ENCODE measurements around the gene ANKRD34B.

ANKRD34B gene

DNA sequence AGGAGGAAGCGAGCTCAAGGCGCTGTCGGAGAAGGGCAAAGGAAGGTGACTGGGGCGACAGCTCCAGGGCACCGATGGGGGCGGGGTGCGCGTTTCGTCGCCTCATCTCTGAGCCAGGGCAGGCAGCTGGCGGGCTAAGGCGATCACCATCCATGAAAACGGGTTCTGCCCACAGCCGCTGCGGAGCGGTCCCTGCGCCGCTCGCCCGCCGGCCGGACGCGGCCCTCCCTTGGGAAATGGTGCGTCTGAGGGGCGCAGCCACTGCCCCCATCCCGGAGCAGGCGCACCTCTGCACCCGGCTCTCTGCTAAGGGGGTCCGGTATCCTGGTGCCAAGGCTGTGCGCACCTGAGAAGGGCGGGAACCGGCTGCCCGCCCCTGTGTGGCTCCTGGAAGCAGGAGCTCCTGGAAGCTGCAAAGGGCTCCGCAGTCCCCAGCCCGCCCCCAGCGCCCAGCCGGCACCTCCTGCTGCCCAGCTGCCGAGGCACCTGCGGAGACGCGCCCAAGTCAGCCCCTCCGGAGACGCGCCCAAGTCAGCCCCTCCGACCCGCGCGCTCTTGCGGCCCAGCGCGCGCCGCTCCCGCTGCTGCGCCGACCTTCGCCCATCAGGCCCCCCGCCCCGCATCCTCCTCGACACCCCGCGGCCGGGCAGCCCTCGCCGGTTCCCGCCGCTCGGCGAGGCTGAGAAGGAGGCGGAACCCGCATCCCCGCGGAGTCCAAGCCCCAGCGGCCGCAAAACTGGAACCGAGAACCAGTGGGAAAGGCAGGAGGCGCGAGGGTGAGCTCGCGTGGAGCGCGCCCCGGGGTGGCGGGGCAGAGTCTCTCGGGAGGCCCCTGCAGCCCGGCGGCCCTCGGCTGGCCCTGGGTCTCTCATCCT, 757 bp downstream of the ANKRD34B start:
- DNase-seq = no peak

DNA sequence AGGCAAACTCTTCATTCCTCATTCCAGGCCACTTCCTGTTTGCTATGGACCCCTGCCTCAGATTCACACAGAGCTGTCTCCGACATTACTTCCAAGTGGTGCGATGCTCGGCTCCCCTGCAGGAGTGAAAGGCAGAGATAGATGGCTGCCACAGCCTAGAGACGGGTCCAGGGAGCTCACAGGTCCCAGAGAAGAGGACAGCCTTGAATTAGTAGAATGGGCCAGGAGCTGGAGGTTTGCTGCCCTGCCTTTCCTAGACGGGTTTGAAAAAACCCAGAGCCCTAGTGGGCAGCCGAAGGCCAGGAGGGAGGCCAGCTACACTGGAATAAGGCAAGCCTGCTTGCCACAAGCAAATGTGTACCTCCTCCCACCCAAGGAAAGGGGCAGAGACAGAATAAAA, 1.8 kb downstream of the ANKRD34B start:
- DNase-seq = no peak

DNA sequence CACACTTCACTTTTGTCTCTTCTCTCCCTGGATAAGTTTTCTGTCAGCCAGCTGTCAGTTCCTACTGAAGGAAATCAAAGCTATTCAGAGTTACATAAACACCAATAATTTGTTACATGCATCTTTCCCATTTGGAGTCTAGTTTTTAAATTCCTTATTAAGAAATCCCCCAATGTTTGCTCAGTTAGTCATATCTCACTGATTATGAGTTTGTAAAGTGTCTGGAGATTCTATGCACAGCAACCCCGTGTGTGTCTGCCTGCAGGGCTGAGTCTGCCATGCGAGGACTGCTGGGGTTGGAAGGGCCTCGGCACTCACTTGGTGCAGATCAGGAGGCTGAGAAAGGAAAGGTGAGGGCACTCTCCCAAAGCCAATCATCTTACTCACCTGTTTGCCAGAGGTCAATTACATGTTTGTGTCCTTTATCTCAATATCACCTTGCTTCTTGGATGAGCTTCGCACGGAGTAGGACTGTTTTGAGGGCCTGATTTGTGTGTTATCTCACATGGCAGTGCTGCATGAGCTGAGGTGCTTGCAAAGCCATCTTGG, 3.3 kb downstream of the ANKRD34B start:
- DNase-seq = no peak

DNA sequence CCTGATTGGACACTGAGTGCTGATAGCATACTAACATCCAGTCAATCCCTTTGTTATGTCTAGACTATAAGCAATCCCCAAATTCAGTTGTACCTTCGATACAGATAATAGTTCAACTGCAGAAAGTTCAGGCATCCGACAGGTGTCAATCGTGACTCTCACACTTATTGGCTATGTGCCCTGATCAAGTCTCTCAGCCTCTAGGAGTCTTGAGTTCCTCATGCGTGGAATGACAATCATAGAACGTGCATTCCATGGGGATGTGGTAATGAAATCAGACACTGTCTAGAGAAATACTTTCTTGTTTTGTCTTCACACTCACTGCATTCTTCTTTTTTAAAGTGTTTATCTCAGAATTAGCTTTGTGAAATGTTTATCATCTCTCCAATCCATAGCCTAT, 4.8 kb downstream of the ANKRD34B start:
- no peak for DNase-seq

DNA sequence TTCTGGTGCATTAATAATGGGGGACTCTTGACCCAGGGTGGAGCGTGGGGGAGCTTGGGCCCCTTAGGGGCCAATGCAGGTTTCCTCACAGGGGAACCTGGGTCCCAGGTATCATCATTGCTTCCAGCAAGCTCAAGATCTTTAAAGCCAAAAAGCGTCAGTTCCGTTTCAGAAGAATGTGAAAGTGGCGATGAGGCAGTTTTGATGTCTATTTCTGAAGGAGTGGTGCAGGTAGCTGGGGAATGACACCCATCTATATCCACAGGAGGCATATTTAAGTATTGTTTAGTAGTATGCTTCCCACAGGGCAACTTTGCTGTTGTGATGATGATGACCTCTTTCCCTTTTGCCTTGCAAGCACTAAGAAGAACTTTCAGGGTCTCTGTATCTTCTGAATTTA, 10.8 kb downstream of the ANKRD34B start:
- no peak for DNase-seq

DNA sequence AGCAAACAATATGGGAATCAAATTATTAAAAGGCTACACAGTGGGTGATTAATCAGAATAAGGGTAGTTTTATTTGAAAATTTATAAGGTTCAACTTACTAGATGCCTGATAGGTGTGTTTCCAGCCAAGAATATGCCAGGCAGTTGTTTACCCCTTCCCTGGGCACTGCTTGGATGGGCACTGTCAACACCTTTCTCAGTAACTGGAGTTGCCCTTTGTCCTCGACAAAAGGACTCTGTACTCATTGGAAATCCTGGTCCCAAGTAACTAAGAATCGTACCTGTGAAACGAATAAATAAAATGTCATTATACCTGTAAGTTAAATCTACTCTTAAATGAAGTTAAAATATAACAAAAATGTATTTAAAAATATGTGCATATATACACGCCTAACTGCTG, 15.0 kb downstream of the ANKRD34B start:
- no peak for DNase-seq

DNA sequence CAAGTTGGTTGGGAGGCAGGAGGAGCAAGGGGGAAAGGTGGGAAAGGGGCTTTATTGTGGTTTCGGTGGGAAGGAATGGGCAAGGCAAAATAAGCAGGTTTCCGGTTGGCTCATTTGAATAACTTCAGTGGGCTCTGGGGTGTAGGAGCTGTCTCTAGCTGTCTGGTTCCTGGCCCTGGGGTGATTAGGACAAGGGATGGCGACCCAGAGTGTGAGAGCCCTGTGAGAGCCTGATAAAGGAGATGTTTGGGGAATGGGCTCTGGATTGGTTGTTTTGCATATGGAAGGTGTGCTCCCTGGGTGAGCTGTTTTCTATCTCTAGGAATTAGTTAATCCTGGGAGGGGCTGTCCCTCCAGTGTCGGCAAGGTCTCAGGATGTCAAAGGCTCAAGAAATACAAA, 15.4 kb downstream of the ANKRD34B start:
- DNase-seq = no peak

DNA sequence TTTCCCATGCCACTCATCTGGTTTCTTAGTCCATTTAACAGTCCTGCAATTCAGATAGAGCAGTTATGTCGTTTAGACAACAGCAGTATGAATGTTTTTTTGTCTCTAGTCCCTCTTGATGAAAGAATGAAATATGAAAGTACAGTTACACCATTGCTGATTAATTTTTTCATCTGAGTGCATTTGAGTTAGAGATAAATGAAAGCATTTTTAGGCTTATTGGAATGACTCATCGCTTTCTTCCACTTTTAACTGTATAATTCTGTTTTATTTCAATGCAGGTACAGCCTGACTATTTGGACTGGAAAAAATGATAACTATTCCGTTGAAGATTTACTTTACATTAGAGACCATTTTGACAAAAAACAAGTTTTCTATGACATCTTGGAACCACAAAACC, 28.7 kb downstream of the ANKRD34B start:
- no peak for DNase-seq

DNA sequence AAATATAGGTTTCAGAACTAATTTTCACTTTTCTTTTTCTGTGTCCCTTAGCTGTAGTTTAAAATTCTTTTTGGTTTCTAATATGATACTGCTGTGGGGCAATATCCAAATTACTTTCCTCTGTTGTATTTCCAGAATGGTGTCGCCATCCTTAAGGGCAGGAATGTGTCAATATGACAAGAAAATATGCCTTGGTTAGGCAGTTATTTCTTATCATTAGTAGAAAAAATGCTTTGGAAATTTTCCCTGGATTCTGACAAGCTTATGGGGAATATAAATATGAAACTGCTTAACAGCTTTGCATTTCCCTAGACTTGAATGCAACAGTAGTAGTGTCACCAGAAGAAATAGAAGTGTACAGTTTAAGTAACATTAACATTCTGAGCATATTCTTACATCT, 29.4 kb downstream of the ANKRD34B start:
- no peak for DNase-seq

DNA sequence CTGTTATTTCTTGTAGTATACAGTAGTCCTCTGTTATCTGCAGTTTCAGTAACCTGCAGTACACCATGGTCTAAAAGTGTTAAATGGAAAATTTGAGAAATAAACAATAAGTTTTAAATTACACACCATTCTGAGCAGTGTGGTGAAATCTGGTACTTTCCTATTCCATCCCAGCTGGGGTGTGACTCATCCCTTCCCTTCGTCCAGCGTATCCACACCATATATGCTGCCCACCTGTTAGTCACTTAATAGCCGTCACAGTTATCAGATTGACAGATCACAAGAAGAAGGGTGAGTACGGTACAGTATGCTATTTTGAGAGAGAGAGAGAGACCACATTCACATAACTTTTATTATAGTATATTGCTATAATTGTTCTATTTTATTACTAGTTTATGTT, 53.3 kb downstream of the ANKRD34B start:
- peak; percentile 11 for DNase-seq

DNA sequence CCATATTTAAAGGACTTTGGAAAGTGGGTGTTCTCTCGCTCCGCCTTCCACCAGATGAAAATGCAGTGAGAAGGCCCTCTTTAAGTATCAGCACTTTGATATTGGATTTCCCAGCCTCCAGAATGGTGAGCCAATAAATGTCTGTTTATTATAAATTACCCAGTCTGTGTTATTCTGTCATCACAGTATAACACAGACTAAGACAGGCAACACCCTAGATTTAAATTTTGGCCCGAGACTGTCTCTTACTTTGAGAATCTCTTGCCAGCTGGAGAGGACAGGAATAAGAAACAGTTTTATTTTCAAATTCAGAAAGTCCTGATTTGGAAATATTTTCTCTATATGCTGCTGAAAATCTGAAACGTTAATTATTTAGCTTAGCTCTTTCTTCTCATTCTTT, 60.7 kb downstream of the ANKRD34B start:
- no peak for DNase-seq

DNA sequence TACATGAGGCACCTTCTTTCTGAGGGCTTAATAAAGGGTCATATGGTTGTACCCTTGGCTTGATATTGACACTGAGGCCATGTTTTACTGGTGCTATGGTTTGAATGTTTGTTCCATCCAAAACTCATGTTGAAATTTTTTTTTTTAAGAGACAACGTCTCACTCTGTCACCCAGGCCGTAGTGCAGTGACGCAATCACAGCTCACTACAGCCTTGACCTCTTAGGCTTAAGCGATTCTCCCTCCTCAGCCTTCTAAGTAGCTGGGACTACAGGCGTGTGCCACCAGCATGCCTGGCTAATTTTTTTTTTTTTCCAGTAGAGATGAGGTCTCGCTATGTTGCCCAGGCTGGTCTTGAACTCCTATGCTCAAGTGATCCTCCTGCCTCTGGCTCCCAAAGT, 61.2 kb downstream of the ANKRD34B start:
- DNase-seq = no peak

DNA sequence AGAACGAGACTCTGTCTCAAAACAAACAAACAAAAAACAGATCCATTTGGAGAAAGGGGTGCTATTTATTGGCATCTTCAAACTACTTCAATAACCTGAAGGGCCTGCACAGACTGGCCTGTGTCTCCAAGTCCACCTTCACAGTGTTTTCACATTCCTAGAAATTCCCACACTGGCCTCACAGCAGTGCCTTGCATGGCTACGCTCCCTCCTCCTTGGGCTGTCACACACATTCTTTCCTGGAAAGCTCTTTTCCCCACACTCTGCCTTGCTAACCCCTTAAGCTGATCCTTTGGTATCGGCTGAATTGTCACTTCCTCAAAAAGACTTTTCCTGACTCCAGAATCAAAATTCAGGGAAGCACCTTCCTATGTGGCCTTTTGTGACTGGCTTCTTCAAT, 62.4 kb downstream of the ANKRD34B start:
- DNase-seq = no peak
